ENCODE data around the gene VSNL1. TPM values are rescaled to one million over a fixed set of nuclear protein-coding genes. Genes with fewer than 3 reads are reported as not detected.

The VSNL1 gene
- total and polyA plus RNA-seq, 2 experiments from 2014 or later, result 102 to 112 TPM

DNA sequence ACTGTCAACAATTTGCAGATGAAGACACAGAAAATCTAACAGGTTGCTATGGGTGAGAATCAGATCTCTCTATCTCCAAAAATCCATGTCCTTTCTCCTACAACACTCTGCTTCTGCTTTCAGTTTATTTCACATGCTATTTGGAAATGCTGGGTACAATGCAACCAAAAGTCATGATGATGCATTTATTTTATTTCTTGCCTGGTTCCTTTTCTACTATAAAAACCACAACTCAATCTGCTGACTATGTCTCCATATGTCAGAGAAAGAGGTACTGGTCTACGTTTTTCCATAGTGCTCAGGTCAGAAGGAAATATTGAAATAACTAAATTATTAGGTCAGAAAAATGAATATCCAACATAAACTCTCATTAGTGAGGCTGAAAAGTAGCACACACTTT lies 42.8 kb upstream of the VSNL1 start:
- H3K9me2 ChIP-seq (ENCODE audit: insufficient read depth), result no peaks in the 10 kb centered on the region
- no peak overlapping the region for H3K27ac ChIP-seq (ENCODE audit: low read depth)
- no peak overlapping the region for H3K27ac Mint-ChIP-seq
- no peak overlapping the region for H3K4me3 ChIP-seq
- H4K20me1 ChIP-seq (replicated peaks; ENCODE audit: insufficient read depth), result no peaks in the 10 kb centered on the region
- ATAC-seq (no peak), DNase-seq (ENCODE audit: low spot score) (no peak)
- no peaks in the 10 kb centered on the region for H3K27me3 Mint-ChIP-seq (ENCODE audit: insufficient read depth, low read depth, poor library complexity)
- TF ChIP-seq, protein P1, sequence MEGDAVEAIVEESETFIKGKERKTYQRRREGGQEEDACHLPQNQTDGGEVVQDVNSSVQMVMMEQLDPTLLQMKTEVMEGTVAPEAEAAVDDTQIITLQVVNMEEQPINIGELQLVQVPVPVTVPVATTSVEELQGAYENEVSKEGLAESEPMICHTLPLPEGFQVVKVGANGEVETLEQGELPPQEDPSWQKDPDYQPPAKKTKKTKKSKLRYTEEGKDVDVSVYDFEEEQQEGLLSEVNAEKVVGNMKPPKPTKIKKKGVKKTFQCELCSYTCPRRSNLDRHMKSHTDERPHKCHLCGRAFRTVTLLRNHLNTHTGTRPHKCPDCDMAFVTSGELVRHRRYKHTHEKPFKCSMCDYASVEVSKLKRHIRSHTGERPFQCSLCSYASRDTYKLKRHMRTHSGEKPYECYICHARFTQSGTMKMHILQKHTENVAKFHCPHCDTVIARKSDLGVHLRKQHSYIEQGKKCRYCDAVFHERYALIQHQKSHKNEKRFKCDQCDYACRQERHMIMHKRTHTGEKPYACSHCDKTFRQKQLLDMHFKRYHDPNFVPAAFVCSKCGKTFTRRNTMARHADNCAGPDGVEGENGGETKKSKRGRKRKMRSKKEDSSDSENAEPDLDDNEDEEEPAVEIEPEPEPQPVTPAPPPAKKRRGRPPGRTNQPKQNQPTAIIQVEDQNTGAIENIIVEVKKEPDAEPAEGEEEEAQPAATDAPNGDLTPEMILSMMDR (conservative IDR thresholded peaks at IDR 0.05; ENCODE audit: low read depth in 2 of 2), result no peak
- TF ChIP-seq, protein P2, sequence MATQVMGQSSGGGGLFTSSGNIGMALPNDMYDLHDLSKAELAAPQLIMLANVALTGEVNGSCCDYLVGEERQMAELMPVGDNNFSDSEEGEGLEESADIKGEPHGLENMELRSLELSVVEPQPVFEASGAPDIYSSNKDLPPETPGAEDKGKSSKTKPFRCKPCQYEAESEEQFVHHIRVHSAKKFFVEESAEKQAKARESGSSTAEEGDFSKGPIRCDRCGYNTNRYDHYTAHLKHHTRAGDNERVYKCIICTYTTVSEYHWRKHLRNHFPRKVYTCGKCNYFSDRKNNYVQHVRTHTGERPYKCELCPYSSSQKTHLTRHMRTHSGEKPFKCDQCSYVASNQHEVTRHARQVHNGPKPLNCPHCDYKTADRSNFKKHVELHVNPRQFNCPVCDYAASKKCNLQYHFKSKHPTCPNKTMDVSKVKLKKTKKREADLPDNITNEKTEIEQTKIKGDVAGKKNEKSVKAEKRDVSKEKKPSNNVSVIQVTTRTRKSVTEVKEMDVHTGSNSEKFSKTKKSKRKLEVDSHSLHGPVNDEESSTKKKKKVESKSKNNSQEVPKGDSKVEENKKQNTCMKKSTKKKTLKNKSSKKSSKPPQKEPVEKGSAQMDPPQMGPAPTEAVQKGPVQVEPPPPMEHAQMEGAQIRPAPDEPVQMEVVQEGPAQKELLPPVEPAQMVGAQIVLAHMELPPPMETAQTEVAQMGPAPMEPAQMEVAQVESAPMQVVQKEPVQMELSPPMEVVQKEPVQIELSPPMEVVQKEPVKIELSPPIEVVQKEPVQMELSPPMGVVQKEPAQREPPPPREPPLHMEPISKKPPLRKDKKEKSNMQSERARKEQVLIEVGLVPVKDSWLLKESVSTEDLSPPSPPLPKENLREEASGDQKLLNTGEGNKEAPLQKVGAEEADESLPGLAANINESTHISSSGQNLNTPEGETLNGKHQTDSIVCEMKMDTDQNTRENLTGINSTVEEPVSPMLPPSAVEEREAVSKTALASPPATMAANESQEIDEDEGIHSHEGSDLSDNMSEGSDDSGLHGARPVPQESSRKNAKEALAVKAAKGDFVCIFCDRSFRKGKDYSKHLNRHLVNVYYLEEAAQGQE (IDR thresholded peaks at IDR 0.05; ENCODE audit: unreplicated experiment), result no peak
- TF ChIP-seq ZNF331 (CRISPR knock-in tag; IDR thresholded peaks at IDR 0.05; ENCODE audit: low read depth) (no peak), STAT1 (IDR thresholded peaks at IDR 0.05; ENCODE audit: unreplicated experiment) (no peak), NANOG (IDR thresholded peaks at IDR 0.05; ENCODE audit: borderline replicate concordance) (no peak), CREB1 (CRISPR knock-in tag; IDR thresholded peaks at IDR 0.05; ENCODE audit: low read depth) (no peak), POLR2AphosphoS5 (IDR thresholded peaks at IDR 0.05; ENCODE audit: low read depth) (no peak), EZH2 (IDR thresholded peaks at IDR 0.05; ENCODE audit: low read depth, unreplicated experiment) (no peak), JUNB (IDR thresholded peaks at IDR 0.05; ENCODE audit: unreplicated experiment) (no peak), EZH2phosphoT487 (IDR thresholded peaks at IDR 0.05; ENCODE audit: unreplicated experiment) (no peak), ZNF114 (CRISPR knock-in tag; IDR thresholded peaks at IDR 0.05) (no peak)
- TF ChIP-seq, protein P3, sequence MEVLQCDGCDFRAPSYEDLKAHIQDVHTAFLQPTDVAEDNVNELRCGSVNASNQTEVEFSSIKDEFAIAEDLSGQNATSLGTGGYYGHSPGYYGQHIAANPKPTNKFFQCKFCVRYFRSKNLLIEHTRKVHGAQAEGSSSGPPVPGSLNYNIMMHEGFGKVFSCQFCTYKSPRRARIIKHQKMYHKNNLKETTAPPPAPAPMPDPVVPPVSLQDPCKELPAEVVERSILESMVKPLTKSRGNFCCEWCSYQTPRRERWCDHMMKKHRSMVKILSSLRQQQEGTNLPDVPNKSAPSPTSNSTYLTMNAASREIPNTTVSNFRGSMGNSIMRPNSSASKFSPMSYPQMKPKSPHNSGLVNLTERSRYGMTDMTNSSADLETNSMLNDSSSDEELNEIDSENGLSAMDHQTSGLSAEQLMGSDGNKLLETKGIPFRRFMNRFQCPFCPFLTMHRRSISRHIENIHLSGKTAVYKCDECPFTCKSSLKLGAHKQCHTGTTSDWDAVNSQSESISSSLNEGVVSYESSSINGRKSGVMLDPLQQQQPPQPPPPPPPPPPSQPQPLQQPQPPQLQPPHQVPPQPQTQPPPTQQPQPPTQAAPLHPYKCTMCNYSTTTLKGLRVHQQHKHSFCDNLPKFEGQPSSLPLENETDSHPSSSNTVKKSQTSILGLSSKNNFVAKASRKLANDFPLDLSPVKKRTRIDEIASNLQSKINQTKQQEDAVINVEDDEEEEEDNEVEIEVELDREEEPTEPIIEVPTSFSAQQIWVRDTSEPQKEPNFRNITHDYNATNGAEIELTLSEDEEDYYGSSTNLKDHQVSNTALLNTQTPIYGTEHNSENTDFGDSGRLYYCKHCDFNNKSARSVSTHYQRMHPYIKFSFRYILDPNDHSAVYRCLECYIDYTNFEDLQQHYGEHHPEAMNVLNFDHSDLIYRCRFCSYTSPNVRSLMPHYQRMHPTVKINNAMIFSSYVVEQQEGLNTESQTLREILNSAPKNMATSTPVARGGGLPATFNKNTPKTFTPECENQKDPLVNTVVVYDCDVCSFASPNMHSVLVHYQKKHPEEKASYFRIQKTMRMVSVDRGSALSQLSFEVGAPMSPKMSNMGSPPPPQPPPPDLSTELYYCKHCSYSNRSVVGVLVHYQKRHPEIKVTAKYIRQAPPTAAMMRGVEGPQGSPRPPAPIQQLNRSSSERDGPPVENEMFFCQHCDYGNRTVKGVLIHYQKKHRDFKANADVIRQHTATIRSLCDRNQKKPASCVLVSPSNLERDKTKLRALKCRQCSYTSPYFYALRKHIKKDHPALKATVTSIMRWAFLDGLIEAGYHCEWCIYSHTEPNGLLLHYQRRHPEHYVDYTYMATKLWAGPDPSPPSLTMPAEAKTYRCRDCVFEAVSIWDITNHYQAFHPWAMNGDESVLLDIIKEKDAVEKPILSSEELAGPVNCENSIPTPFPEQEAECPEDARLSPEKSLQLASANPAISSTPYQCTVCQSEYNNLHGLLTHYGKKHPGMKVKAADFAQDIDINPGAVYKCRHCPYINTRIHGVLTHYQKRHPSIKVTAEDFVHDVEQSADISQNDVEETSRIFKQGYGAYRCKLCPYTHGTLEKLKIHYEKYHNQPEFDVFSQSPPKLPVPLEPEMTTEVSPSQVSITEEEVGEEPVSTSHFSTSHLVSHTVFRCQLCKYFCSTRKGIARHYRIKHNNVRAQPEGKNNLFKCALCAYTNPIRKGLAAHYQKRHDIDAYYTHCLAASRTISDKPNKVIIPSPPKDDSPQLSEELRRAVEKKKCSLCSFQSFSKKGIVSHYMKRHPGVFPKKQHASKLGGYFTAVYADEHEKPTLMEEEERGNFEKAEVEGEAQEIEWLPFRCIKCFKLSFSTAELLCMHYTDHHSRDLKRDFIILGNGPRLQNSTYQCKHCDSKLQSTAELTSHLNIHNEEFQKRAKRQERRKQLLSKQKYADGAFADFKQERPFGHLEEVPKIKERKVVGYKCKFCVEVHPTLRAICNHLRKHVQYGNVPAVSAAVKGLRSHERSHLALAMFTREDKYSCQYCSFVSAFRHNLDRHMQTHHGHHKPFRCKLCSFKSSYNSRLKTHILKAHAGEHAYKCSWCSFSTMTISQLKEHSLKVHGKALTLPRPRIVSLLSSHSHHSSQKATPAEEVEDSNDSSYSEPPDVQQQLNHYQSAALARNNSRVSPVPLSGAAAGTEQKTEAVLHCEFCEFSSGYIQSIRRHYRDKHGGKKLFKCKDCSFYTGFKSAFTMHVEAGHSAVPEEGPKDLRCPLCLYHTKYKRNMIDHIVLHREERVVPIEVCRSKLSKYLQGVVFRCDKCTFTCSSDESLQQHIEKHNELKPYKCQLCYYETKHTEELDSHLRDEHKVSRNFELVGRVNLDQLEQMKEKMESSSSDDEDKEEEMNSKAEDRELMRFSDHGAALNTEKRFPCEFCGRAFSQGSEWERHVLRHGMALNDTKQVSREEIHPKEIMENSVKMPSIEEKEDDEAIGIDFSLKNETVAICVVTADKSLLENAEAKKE (CRISPR knock-in tag; IDR thresholded peaks at IDR 0.05), result no peak
- TF ChIP-seq, protein P4, sequence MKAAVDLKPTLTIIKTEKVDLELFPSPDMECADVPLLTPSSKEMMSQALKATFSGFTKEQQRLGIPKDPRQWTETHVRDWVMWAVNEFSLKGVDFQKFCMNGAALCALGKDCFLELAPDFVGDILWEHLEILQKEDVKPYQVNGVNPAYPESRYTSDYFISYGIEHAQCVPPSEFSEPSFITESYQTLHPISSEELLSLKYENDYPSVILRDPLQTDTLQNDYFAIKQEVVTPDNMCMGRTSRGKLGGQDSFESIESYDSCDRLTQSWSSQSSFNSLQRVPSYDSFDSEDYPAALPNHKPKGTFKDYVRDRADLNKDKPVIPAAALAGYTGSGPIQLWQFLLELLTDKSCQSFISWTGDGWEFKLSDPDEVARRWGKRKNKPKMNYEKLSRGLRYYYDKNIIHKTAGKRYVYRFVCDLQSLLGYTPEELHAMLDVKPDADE (IDR thresholded peaks at IDR 0.05), result no peak
- no peaks in the 10 kb centered on the region for H3K27me3 ChIP-seq (ENCODE audit: insufficient read depth)
- H3K4me3 Mint-ChIP-seq, result no peak overlapping the region
- no peaks in the 10 kb centered on the region for H3K36me3 ChIP-seq (ENCODE audit: insufficient read depth)
- no peaks in the 10 kb centered on the region for H3K36me3 Mint-ChIP-seq (ENCODE audit: low read depth)
- H3K4me1 ChIP-seq (ENCODE audit: insufficient read depth), result no peaks in the 10 kb centered on the region
- H3K4me1 Mint-ChIP-seq, result no peaks in the 10 kb centered on the region
- H2AFZ ChIP-seq, result no peak overlapping the region
- H3K79me2 ChIP-seq (replicated peaks; ENCODE audit: insufficient read depth), result no peaks in the 10 kb centered on the region
- no peaks in the 10 kb centered on the region for H3F3A ChIP-seq (replicated peaks; ENCODE audit: low read depth)
- H3K9me3 Mint-ChIP-seq, result no peaks in the 10 kb centered on the region
- no peak overlapping the region for H3K4me2 ChIP-seq

Data from GM23338 (cell line).